ENCODE measurements around the gene TXNDC12. TPM values are rescaled to one million over a fixed set of nuclear protein-coding genes. Genes with fewer than 3 reads are reported as not detected.
"Not testable (repeated sequence)": the region's sequence is repeated elsewhere in the genome, so short reads cannot be mapped to it uniquely, and the experiment has no call there.

The TXNDC12 gene
- total RNA-seq, 6 experiments from 2014 or later, result 26.8 to 40.8 (median 32.0) TPM

- WGBS (ENCODE audit: insufficient coverage, low coverage, low lambda C conversion rate, missing lambda C conversion rate), result 10% methylated on average over 7 of the region's 24 CpGs
- intact Hi-C loops (cut with DNase I), result no loop called here
- TF ChIP-seq POLR2A (IDR thresholded peaks at IDR 0.05), result no peak
- TF ChIP-seq, protein P1, sequence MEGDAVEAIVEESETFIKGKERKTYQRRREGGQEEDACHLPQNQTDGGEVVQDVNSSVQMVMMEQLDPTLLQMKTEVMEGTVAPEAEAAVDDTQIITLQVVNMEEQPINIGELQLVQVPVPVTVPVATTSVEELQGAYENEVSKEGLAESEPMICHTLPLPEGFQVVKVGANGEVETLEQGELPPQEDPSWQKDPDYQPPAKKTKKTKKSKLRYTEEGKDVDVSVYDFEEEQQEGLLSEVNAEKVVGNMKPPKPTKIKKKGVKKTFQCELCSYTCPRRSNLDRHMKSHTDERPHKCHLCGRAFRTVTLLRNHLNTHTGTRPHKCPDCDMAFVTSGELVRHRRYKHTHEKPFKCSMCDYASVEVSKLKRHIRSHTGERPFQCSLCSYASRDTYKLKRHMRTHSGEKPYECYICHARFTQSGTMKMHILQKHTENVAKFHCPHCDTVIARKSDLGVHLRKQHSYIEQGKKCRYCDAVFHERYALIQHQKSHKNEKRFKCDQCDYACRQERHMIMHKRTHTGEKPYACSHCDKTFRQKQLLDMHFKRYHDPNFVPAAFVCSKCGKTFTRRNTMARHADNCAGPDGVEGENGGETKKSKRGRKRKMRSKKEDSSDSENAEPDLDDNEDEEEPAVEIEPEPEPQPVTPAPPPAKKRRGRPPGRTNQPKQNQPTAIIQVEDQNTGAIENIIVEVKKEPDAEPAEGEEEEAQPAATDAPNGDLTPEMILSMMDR (IDR thresholded peaks at IDR 0.05), result no peak
- peak; percentile 43 to 59 (median 54) for ATAC-seq
- Histone ChIP-seq H3K27ac (peak overlapping the region; percentile 68 to 82 (median 70)), H3K4me1 (peaks cover 0 to 56% (median 14%) of the 10 kb centered on the region in 4 donors), H3K9me3 (no peaks in the 10 kb centered on the region), H3K4me3 (peak overlapping the region; percentile 79 to 86 (median 83)), H3K36me3 (no peaks in the 10 kb centered on the region), H3K27me3 (no peaks in the 10 kb centered on the region)
- peak; percentile 47 to 62 (median 47) for DNase-seq
These were observed 22.2 kb downstream of the TXNDC12 start for GRCh38 chr1:52032785-52033131.

DNA sequence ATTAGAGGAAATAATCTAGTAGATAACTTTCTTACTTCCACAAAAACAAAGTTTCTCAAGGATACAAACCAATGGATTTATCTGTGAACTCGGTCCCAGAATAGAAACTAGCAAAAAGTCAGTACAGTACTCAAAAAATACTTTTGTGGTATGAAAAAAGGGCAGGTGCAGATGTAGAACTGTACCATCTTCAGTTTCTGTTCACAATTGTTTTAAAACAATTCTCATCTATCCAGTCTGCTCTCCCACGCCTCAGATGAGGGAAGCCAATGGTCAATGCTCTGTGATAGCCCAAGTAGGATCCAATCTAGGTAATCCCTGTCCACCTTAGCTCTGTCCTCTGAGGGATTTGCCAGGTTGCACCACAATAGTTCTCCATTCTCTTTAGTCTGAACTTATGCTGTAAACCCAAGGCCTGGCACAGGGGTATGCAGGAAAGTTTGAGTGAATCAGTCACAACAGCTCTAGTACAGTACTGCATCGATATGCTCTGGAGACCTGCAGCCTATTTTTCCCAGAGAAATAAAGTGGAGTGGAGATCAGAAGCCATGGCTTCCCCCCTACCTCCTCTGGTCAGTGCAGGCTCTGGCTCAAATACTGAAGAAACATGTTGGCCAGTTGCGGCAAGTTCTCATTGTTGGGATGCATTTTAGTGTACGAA, 22.7 kb downstream of the TXNDC12 start:
- TF ChIP-seq, protein P1 (IDR thresholded peaks at IDR 0.05), result no peak
- no peak for TF ChIP-seq POLR2A (IDR thresholded peaks at IDR 0.05)
- Histone ChIP-seq H3K4me1 (peaks cover 0 to 52% (median 14%) of the 10 kb centered on the region in 4 donors), H3K27ac (peak overlapping the region in 1 of 3 donors; percentile 70), H3K27me3 (no peaks in the 10 kb centered on the region), H3K36me3 (no peaks in the 10 kb centered on the region), H3K4me3 (peak overlapping the region; percentile 79 to 86 (median 83)), H3K9me3 (no peaks in the 10 kb centered on the region)
- intact Hi-C loops (cut with DNase I), result no loop called here
- WGBS (ENCODE audit: insufficient coverage, low coverage, low lambda C conversion rate, missing lambda C conversion rate), result 49% methylated on average over 4 of the region's 5 CpGs
- no peak for ATAC-seq
- no peak for DNase-seq

- 27% methylated on average over 5 of the region's 5 CpGs for WGBS (ENCODE audit: insufficient coverage, low coverage, low lambda C conversion rate, missing lambda C conversion rate)
- peaks cover 0 to 49% (median 14%) of the 10 kb centered on the region in 4 donors for H3K4me1 ChIP-seq
- H3K27ac ChIP-seq; H3K27me3 ChIP-seq; intact Hi-C loops (cut with DNase I); H3K9me3 ChIP-seq: not testable (repeated sequence)
- peak overlapping the region in 1 of 3 donors; percentile 0 for H3K4me3 ChIP-seq
- DNase-seq, result peak in 1 of 3 donors; percentile 58
- ATAC-seq, result peak in 3 of 4 donors; percentile 40 to 51 (median 44)
- peaks cover 0 to 17% (median 7%) of the 10 kb centered on the region in 4 donors for H3K36me3 ChIP-seq
These were observed 26.2 kb downstream of the TXNDC12 start for GRCh38 chr1:52028839-52029238.

DNA sequence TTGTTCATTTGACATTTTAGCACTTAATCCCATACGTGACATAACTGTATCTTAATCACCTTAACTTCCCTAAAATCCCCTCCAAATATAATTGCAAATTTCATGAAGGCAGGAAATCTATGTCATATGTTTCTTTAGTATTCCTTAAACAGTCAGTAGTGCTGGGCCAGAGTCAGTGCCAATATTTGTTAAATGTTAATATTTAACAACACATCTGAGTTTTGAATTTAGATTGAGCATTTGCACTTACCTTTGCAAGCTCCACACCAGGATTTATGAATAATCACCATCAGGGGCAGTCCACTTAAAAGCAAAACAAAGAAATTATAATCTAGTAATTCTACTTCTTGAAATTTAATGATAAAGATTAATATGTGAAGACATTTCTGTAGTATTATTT, 26.7 kb downstream of the TXNDC12 start:
- DNase-seq (no peak), ATAC-seq (peak; percentile 64 to 69 (median 65))
- Histone ChIP-seq H3K27ac (no peak overlapping the region), H3K9me3 (no peaks in the 10 kb centered on the region), H3K4me3 (peak overlapping the region in 1 of 3 donors; percentile 0), H3K4me1 (peaks cover 0 to 49% (median 14%) of the 10 kb centered on the region in 4 donors), H3K36me3 (peaks cover 0 to 22% (median 9%) of the 10 kb centered on the region in 4 donors), H3K27me3 (no peaks in the 10 kb centered on the region)
- intact Hi-C loops (cut with DNase I), result no loop called here
- no peak for TF ChIP-seq POLR2A (IDR thresholded peaks at IDR 0.05)
- TF ChIP-seq, protein P1 (IDR thresholded peaks at IDR 0.05), result peak in 1 of 4 donors; percentile 10
- WGBS (ENCODE audit: insufficient coverage, low coverage, low lambda C conversion rate, missing lambda C conversion rate), result 26% methylated on average over 1 of the region's 1 CpG

DNA sequence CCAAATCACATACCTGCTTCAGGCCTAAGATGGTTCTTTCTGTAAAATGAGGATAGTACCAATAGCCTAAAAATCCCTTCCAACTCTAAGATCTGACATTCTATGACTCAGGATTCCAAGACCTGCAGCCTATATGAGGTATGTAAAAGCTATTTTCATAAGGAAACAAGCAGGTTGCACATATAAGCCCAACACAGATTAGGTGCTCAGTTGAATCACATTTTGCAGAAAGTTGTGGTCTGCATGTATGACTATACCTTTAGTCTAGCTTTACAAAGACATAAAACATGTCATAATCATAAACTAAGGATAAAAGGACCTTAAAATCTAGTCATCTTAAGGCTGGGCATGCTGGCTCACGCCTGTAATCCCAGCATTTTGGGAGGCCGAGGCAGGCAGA, 28.7 kb downstream of the TXNDC12 start:
- H3K9me3 ChIP-seq, result no peaks in the 10 kb centered on the region
- peaks cover 0 to 33% (median 8%) of the 10 kb centered on the region in 4 donors for H3K4me1 ChIP-seq
- DNase-seq (no peak), ATAC-seq (no peak)
- no peak overlapping the region for H3K4me3 ChIP-seq
- no peaks in the 10 kb centered on the region for H3K27me3 ChIP-seq
- TF ChIP-seq POLR2A (IDR thresholded peaks at IDR 0.05), result no peak
- TF ChIP-seq, protein P1 (IDR thresholded peaks at IDR 0.05), result no peak
- H3K36me3 ChIP-seq, result peaks cover 0 to 38% (median 15%) of the 10 kb centered on the region in 4 donors
- no peak overlapping the region for H3K27ac ChIP-seq
- intact Hi-C loops (cut with DNase I), result no loop called here
- WGBS (ENCODE audit: insufficient coverage, low coverage, low lambda C conversion rate, missing lambda C conversion rate), result 71% methylated on average over 1 of the region's 2 CpGs

All from right lobe of liver (tissue), 6 donors.